Measurements from ENCODE around the gene ZSWIM1. TPM values are rescaled to one million over a fixed set of nuclear protein-coding genes. Genes with fewer than 3 reads are reported as not detected.

Gene ZSWIM1
- total and polyA plus RNA-seq, 2 of the 13 experiments (the other 11 are each of a cell fraction or from before 2014, with no cell fraction given), result 9.5 to 11.7 TPM

- TF ChIP-seq ZBED4 (CRISPR knock-in tag; IDR thresholded peaks at IDR 0.05; ENCODE audit: borderline replicate concordance) (no peak), ZNF720 (CRISPR knock-in tag; IDR thresholded peaks at IDR 0.05) (no peak), ZMAT5 (CRISPR knock-in tag; IDR thresholded peaks at IDR 0.05; ENCODE audit: borderline replicate concordance, low read depth) (no peak), KLF9 (CRISPR knock-in tag; IDR thresholded peaks at IDR 0.05; ENCODE audit: low read depth) (no peak), XRCC5 (optimal IDR thresholded peaks at IDR 0.05; ENCODE audit: low read length) (no peak), RBFOX2 (IDR thresholded peaks at IDR 0.05; ENCODE audit: low read depth, low read length) (peak; percentile 60), ZNF546 (CRISPR knock-in tag; conservative IDR thresholded peaks at IDR 0.05) (no peak), ZNF101 (CRISPR knock-in tag; IDR thresholded peaks at IDR 0.05; ENCODE audit: borderline replicate concordance, low read depth) (0 out of 2 replicates have a peak, but pooled peaks have one; percentile 57), ZNF574 (CRISPR knock-in tag; IDR thresholded peaks at IDR 0.05) (0 out of 2 replicates have a peak, but pooled peaks have one; percentile 59), ELK4 (CRISPR knock-in tag; IDR thresholded peaks at IDR 0.05; ENCODE audit: borderline replicate concordance) (no peak)
- TF ChIP-seq, protein P1, sequence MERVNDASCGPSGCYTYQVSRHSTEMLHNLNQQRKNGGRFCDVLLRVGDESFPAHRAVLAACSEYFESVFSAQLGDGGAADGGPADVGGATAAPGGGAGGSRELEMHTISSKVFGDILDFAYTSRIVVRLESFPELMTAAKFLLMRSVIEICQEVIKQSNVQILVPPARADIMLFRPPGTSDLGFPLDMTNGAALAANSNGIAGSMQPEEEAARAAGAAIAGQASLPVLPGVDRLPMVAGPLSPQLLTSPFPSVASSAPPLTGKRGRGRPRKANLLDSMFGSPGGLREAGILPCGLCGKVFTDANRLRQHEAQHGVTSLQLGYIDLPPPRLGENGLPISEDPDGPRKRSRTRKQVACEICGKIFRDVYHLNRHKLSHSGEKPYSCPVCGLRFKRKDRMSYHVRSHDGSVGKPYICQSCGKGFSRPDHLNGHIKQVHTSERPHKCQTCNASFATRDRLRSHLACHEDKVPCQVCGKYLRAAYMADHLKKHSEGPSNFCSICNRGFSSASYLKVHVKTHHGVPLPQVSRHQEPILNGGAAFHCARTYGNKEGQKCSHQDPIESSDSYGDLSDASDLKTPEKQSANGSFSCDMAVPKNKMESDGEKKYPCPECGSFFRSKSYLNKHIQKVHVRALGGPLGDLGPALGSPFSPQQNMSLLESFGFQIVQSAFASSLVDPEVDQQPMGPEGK (CRISPR knock-in tag; IDR thresholded peaks at IDR 0.05), result peak; percentile 59
- TF ChIP-seq, protein P2, sequence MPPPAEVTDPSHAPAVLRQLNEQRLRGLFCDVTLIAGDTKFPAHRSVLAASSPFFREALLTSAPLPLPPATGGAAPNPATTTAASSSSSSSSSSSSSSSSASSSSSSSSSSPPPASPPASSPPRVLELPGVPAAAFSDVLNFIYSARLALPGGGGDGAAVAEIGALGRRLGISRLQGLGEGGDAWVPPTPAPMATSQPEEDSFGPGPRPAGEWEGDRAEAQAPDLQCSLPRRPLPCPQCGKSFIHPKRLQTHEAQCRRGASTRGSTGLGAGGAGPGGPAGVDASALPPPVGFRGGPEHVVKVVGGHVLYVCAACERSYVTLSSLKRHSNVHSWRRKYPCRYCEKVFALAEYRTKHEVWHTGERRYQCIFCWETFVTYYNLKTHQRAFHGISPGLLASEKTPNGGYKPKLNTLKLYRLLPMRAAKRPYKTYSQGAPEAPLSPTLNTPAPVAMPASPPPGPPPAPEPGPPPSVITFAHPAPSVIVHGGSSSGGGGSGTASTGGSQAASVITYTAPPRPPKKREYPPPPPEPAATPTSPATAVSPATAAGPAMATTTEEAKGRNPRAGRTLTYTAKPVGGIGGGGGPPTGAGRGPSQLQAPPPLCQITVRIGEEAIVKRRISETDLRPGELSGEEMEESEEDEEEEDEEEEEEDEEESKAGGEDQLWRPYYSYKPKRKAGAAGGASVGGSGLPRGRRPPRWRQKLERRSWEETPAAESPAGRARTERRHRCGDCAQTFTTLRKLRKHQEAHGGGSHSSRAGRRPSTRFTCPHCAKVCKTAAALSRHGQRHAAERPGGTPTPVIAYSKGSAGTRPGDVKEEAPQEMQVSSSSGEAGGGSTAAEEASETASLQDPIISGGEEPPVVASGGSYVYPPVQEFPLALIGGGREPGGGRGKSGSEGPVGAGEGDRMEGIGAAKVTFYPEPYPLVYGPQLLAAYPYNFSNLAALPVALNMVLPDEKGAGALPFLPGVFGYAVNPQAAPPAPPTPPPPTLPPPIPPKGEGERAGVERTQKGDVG (CRISPR knock-in tag; IDR thresholded peaks at IDR 0.05; ENCODE audit: borderline replicate concordance), result no peak
These were observed 30.7 kb downstream of the ZSWIM1 start, which contains the start of gene PLTP (continued) for GRCh38 chr20:45911486-45912343.
